ENCODE data around the gene MATCAP1.

Gene MATCAP1

GRCh38 chr16:67207249-67208091, 23.7 kb upstream of the MATCAP1 start:
- no peak for DNase-seq

GRCh38 chr16:67206838-67207248, 23.1 kb upstream of the MATCAP1 start:
- DNase-seq: no peak

- no peak for DNase-seq
Measured at GRCh38 chr16:67206129-67206837, 22.5 kb upstream of the MATCAP1 start.

- no peak for DNase-seq
Measured at GRCh38 chr16:67204076-67204475, 20.3 kb upstream of the MATCAP1 start.

GRCh38 chr16:67202956-67203493, 19.3 kb upstream of the MATCAP1 start:
- no peak for DNase-seq

GRCh38 chr16:67202426-67202825, 18.7 kb upstream of the MATCAP1 start:
- DNase-seq: no peak

- no peak for DNase-seq
Measured at GRCh38 chr16:67201411-67202345, 17.9 kb upstream of the MATCAP1 start.

- DNase-seq: no peak
Measured at GRCh38 chr16:67200491-67200890, 16.7 kb upstream of the MATCAP1 start.

GRCh38 chr16:67199808-67200198, 16.0 kb upstream of the MATCAP1 start:
- no peak for DNase-seq

GRCh38 chr16:67199011-67199807, 15.4 kb upstream of the MATCAP1 start, which contains the start of gene ELMO3:
Gene ELMO3 (plus strand): TSS chr16:67199131. CDS start chr16:67199327, 196 bp downstream.
- peak; percentile 55 for DNase-seq

GRCh38 chr16:67198238-67198734, 14.5 kb upstream of the MATCAP1 start:
- peak; percentile 63 for DNase-seq

- DNase-seq: no peak
Measured at GRCh38 chr16:67197704-67198103, 13.9 kb upstream of the MATCAP1 start.

- no peak for DNase-seq
Measured at GRCh38 chr16:67196881-67197280, 13.1 kb upstream of the MATCAP1 start.

- no peak for DNase-seq
Measured at GRCh38 chr16:67195676-67196075, 11.9 kb upstream of the MATCAP1 start.

GRCh38 chr16:67194260-67194659, 10.5 kb upstream of the MATCAP1 start:
- DNase-seq: no peak

GRCh38 chr16:67193536-67193935, 9.8 kb upstream of the MATCAP1 start:
- no peak for DNase-seq

GRCh38 chr16:67192781-67193361, 9.1 kb upstream of the MATCAP1 start:
- DNase-seq: no peak

- peak; percentile 70 for DNase-seq
Measured at GRCh38 chr16:67191995-67192681, 8.4 kb upstream of the MATCAP1 start, which contains the start of gene E2F4. Gene E2F4 (plus strand): TSS chr16:67192155. CDS start chr16:67192228, 73 bp downstream.

- DNase-seq: no peak
Measured at GRCh38 chr16:67191411-67191994, 7.7 kb upstream of the MATCAP1 start.

Data from NCI-H1105 treated with DMSO at 0.1 percent for 48 hours (cell line).